H1 (cell line): ENCODE results near the gene CROCC. TPM values are rescaled to one million over a fixed set of nuclear protein-coding genes. Genes with fewer than 3 reads are reported as not detected.
A peak's percentile ranks its signal among the peaks of the same experiment; 100 is the strongest.

Experiments
- ATF3 ChIP-seq: IDR thresholded peaks from 2 replicates; pipeline ENCODE4 v1.6.1; 2011; ENCODE audit warnings: low read depth, mild to moderate bottlenecking, low read length; ENCODE audit not compliant: insufficient read depth
- BCL11A ChIP-seq, 2 experiments: IDR thresholded peaks; one replicate each; pipeline ENCODE4 v1.6.1; 2011; ENCODE audit warnings: low read depth in 2 of 2, low read length in 2 of 2, mild to moderate bottlenecking in 2 of 2
- CEBPB ChIP-seq: IDR thresholded peaks from 2 replicates; pipeline ENCODE4 v1.6.1; 2012; ENCODE audit warnings: low read depth, low read length
- CHD1 ChIP-seq: IDR thresholded peaks from 2 replicates; pipeline ENCODE4 v1.6.1; 2012; ENCODE audit warnings: low read depth, low read length, improper control_type of control experiment
- CTBP2 ChIP-seq: IDR thresholded peaks from 2 replicates; pipeline ENCODE4 v1.7.0; 2011; ENCODE audit warnings: borderline replicate concordance, mild to moderate bottlenecking, moderate library complexity, mixed read lengths, low read length; ENCODE audit not compliant: insufficient read depth, insufficient read length
- E2F6 ChIP-seq: IDR thresholded peaks from 2 replicates; pipeline ENCODE4 v1.6.1; 2012; ENCODE audit warnings: inconsistent platforms
- EGR1 ChIP-seq: IDR thresholded peaks from 2 replicates; pipeline ENCODE4 v1.6.1; 2011; ENCODE audit warnings: low read depth, low read length, borderline replicate concordance
- FOSL1 ChIP-seq: IDR thresholded peaks from 2 replicates; pipeline ENCODE4 v1.6.1; 2011; ENCODE audit warnings: mild to moderate bottlenecking, low read depth, low read length, moderate library complexity; ENCODE audit not compliant: insufficient read depth
- JUN ChIP-seq: IDR thresholded peaks from 2 replicates; pipeline ENCODE4 v1.6.1; 2011; ENCODE audit warnings: low read depth, mild to moderate bottlenecking, improper control_type of control experiment, low read length
- KDM1A ChIP-seq: fragments of 200-600, 300-600 bp; sonication (generic); IDR thresholded peaks from 2 replicates; pipeline ENCODE4 v1.7.1; 2016; ENCODE audit warnings: mild to moderate bottlenecking, low read length, borderline replicate concordance
- KDM4A ChIP-seq: IDR thresholded peaks from one replicate; pipeline ENCODE4 v1.7.1; 2012; ENCODE audit warnings: low read depth, mild to moderate bottlenecking, moderate library complexity, low read length, inconsistent platforms; ENCODE audit not compliant: severe bottlenecking
- KDM5A ChIP-seq: fragments of 200-600 bp; IDR thresholded peaks from 2 replicates; pipeline ENCODE4 v1.7.1; 2012; ENCODE audit warnings: mild to moderate bottlenecking, low read length, inconsistent platforms, mixed read lengths
- NANOG ChIP-seq: IDR thresholded peaks from 2 replicates; pipeline ENCODE4 v1.6.1; 2011; ENCODE audit warnings: low read length, low read depth, mild to moderate bottlenecking, inconsistent platforms; ENCODE audit not compliant: insufficient read depth, poor library complexity, severe bottlenecking
- NRF1 ChIP-seq: IDR thresholded peaks from 2 replicates; pipeline ENCODE4 v1.6.1; 2011; ENCODE audit warnings: mild to moderate bottlenecking, low read depth, low read length, improper control_type of control experiment
- RBBP5 ChIP-seq: IDR thresholded peaks from 2 replicates; pipeline ENCODE4 v1.7.1; 2012; ENCODE audit warnings: low read depth, mild to moderate bottlenecking, inconsistent platforms, low read length, moderate library complexity, borderline replicate concordance
- RXRA ChIP-seq: IDR thresholded peaks from 2 replicates; pipeline ENCODE4 v1.6.1; 2011; ENCODE audit warnings: low read depth, mild to moderate bottlenecking, low read length, moderate library complexity; ENCODE audit not compliant: insufficient read depth
- SAP30 ChIP-seq: fragments of 300-600 bp; sonication (generic); IDR thresholded peaks from 2 replicates; pipeline ENCODE4 v1.7.1; 2012; ENCODE audit warnings: low read length, moderate library complexity, mild to moderate bottlenecking, inconsistent platforms; ENCODE audit not compliant: insufficient read depth, insufficient replicate concordance
- TAF1 ChIP-seq: IDR thresholded peaks from 2 replicates; pipeline ENCODE4 v1.6.1; 2011; ENCODE audit warnings: mild to moderate bottlenecking, low read depth, low read length
- TEAD4 ChIP-seq: IDR thresholded peaks from 2 replicates; pipeline ENCODE4 v1.6.1; 2012; ENCODE audit warnings: low read depth, low read length, inconsistent platforms, mixed read lengths
- YY1 ChIP-seq: IDR thresholded peaks from 2 replicates; pipeline ENCODE4 v1.6.1; 2011; ENCODE audit warnings: low read depth, mild to moderate bottlenecking, low read length
- ZNF274 ChIP-seq: IDR thresholded peaks from 2 replicates; pipeline ENCODE4 v1.7.0; 2012; ENCODE audit warnings: low read length, borderline replicate concordance; ENCODE audit errors: extremely low read depth
- polyA plus RNA-seq, 7 experiments: library from polyadenylated mRNA; depleted of rRNA in 3 of 7; stranded (reverse) in 5 of 7; unstranded in 2 of 7; fragments of >200 nt in 5 of 7; fragments of 200-250 nt in 2 of 7; gene quantifications; 1 replicate in 5 of 7; 2 replicates in 1 of 7; 4 replicates in 1 of 7; pipeline versions ENCODE4 v1.2.1 to v1.2.3, GENCODE V29; 2011 to 2013; ENCODE audit warnings: missing spikeins in 2 of 7, mixed read lengths in 2 of 7
- total RNA-seq: library from RNA; stranded (reverse); fragmentation: NEBNext Ultra II Directional; extraction: Animal tissue kit (Norgen Biotek cat#: 25700); gene quantifications from 2 replicates; pipeline ENCODE4 v1.2.1, GENCODE V29; 2021
- TF ChIP-seq, protein P1 (sequence below): IDR thresholded peaks from 2 replicates; pipeline ENCODE4 v1.6.1; 2011; ENCODE audit warnings: low read length, improper control_type of control experiment

The CROCC gene
- total and polyA plus RNA-seq, 2 of the 8 experiments (the other 6 are each of a cell fraction or from before 2014, with no cell fraction given), result 12.1 to 39.5 TPM

GRCh38 chr1:16960560-16961296, 39.0 kb downstream of the CROCC start (continued):
- TF ChIP-seq, protein P1, sequence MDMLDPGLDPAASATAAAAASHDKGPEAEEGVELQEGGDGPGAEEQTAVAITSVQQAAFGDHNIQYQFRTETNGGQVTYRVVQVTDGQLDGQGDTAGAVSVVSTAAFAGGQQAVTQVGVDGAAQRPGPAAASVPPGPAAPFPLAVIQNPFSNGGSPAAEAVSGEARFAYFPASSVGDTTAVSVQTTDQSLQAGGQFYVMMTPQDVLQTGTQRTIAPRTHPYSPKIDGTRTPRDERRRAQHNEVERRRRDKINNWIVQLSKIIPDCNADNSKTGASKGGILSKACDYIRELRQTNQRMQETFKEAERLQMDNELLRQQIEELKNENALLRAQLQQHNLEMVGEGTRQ, result no peak
- TF ChIP-seq CTBP2 (no peak), E2F6 (0 out of 2 replicates have a peak, but pooled peaks have one; percentile 16), KDM5A (no peak), SAP30 (no peak), KDM1A (no peak), BCL11A (IDR thresholded peaks at IDR 0.05; ENCODE audit: low read depth in 2 of 2, low read length in 2 of 2) (no peak), KDM4A (peak; percentile 44), TEAD4 (no peak; the same call in 1 of the 2 replicates), RBBP5 (no peak; the same call in 1 of the 2 replicates), EGR1 (no peak), ZNF274 (no peak), NRF1 (no peak), ATF3 (no peak), YY1 (peak; percentile 30; the same call in 1 of the 2 replicates), JUN (no peak), CEBPB (no peak), TAF1 (peak; percentile 54; the same call in 1 of the 2 replicates), FOSL1 (no peak), CHD1 (no peak), RXRA (no peak), NANOG (no peak)
